Measurements from ENCODE around the gene DTHD1.

DNA sequence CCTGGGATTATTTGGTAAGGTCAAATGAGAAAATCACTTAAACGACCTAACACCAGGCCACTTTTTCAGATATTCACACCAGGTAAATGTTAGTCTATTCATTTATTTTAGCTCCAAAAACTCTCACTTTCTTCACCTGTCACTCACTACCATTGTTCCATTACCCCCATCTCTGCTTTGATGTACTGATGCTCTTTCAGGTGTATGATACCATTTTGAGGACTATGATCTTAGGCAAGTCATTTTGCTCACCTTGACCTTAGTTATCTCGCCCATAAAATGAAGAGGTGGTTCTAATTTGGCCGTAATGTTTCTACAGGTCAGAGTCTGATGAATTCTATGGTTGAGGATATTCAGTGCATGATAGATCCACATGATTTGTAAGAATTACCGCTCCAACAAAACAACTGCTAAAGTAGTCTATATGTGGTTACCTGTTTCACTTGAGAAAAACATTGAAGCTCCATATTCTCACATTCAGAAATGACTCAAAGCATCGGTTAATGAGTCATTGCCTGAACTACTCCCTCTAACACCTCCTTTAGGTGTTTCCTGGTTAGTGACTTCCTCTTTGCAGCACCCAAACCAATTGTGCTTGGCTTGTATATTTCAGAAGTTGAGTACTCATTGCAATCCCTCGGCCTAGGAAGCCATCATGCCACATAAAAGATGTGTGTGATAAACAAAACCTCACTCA lies 4.5 kb downstream of the DTHD1 start:
- TF ChIP-seq, protein P1, sequence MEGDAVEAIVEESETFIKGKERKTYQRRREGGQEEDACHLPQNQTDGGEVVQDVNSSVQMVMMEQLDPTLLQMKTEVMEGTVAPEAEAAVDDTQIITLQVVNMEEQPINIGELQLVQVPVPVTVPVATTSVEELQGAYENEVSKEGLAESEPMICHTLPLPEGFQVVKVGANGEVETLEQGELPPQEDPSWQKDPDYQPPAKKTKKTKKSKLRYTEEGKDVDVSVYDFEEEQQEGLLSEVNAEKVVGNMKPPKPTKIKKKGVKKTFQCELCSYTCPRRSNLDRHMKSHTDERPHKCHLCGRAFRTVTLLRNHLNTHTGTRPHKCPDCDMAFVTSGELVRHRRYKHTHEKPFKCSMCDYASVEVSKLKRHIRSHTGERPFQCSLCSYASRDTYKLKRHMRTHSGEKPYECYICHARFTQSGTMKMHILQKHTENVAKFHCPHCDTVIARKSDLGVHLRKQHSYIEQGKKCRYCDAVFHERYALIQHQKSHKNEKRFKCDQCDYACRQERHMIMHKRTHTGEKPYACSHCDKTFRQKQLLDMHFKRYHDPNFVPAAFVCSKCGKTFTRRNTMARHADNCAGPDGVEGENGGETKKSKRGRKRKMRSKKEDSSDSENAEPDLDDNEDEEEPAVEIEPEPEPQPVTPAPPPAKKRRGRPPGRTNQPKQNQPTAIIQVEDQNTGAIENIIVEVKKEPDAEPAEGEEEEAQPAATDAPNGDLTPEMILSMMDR (IDR thresholded peaks at IDR 0.05) = no peak
- TF ChIP-seq EZH2phosphoT487 (IDR thresholded peaks at IDR 0.05) = no peak

All from neural progenitor cell (in vitro differentiated cells).